Measurements from ENCODE around the gene ALDH1L2. TPM values are rescaled to one million over a fixed set of nuclear protein-coding genes. Genes with fewer than 3 reads are reported as not detected.

ALDH1L2 gene
- total and polyA plus RNA-seq, 9 of the 15 experiments (the other 6 are each of a cell fraction or from before 2014, with no cell fraction given), result 1.1 to 9.9 (median 3.8) TPM

DNA sequence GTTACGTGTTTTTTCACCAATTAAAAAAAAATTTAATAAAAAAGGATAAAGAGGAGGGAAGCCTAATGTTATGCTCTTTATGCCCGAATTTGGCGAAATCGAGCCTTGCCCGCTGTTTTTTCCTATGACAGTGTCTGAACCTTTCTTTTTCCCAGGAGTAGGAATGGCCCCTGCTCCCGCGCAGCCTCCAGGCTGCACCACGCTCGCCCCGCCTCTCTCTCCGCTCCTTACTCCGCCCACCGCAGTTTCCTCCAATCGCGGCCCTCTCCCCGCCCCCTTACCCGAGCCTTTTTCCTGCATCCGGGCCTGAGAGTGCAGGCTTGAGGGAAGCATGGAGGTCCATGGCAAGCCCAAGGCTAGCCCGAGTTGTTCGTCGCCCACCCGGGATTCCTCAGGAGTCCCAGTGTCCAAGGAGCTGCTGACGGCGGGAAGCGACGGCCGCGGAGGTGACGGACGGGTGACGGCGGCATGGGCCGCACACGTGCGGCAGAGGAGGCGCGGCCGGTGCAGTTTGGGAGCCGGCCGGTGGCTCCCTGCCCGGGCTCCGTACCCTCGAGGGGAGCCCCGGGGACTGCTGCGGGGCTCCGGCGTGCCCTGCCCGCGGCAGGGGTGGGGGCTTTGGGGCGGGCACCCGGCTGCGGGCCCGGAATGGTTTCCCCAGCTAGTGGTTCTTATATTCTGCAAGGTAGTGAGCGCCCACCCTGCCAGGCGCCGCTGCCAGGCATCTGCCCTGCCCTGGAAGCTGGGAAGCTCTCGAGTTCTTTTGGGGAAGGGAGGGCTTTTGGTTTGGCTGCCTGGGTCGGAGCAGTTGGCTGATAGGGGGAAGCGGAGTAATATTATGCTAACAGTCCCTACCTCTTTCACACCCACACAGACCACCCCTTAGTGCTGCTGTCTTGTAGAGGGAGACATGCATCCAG, 98.0 kb downstream of the ALDH1L2 start, which contains the start of gene NOPCHAP1 (continued):
- TF ChIP-seq, protein P1, sequence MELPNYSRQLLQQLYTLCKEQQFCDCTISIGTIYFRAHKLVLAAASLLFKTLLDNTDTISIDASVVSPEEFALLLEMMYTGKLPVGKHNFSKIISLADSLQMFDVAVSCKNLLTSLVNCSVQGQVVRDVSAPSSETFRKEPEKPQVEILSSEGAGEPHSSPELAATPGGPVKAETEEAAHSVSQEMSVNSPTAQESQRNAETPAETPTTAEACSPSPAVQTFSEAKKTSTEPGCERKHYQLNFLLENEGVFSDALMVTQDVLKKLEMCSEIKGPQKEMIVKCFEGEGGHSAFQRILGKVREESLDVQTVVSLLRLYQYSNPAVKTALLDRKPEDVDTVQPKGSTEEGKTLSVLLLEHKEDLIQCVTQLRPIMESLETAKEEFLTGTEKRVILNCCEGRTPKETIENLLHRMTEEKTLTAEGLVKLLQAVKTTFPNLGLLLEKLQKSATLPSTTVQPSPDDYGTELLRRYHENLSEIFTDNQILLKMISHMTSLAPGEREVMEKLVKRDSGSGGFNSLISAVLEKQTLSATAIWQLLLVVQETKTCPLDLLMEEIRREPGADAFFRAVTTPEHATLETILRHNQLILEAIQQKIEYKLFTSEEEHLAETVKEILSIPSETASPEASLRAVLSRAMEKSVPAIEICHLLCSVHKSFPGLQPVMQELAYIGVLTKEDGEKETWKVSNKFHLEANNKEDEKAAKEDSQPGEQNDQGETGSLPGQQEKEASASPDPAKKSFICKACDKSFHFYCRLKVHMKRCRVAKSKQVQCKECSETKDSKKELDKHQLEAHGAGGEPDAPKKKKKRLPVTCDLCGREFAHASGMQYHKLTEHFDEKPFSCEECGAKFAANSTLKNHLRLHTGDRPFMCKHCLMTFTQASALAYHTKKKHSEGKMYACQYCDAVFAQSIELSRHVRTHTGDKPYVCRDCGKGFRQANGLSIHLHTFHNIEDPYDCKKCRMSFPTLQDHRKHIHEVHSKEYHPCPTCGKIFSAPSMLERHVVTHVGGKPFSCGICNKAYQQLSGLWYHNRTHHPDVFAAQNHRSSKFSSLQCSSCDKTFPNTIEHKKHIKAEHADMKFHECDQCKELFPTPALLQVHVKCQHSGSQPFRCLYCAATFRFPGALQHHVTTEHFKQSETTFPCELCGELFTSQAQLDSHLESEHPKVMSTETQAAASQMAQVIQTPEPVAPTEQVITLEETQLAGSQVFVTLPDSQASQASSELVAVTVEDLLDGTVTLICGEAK (IDR thresholded peaks at IDR 0.05), result no peak
- TF ChIP-seq, protein P1 (CRISPR knock-in tag; IDR thresholded peaks at IDR 0.05), result no peak
- no peak for TF ChIP-seq NONO (IDR thresholded peaks at IDR 0.05; ENCODE audit: low read depth in 2 of 2, low read length in 1 of 2)
- TF ChIP-seq, protein P2, sequence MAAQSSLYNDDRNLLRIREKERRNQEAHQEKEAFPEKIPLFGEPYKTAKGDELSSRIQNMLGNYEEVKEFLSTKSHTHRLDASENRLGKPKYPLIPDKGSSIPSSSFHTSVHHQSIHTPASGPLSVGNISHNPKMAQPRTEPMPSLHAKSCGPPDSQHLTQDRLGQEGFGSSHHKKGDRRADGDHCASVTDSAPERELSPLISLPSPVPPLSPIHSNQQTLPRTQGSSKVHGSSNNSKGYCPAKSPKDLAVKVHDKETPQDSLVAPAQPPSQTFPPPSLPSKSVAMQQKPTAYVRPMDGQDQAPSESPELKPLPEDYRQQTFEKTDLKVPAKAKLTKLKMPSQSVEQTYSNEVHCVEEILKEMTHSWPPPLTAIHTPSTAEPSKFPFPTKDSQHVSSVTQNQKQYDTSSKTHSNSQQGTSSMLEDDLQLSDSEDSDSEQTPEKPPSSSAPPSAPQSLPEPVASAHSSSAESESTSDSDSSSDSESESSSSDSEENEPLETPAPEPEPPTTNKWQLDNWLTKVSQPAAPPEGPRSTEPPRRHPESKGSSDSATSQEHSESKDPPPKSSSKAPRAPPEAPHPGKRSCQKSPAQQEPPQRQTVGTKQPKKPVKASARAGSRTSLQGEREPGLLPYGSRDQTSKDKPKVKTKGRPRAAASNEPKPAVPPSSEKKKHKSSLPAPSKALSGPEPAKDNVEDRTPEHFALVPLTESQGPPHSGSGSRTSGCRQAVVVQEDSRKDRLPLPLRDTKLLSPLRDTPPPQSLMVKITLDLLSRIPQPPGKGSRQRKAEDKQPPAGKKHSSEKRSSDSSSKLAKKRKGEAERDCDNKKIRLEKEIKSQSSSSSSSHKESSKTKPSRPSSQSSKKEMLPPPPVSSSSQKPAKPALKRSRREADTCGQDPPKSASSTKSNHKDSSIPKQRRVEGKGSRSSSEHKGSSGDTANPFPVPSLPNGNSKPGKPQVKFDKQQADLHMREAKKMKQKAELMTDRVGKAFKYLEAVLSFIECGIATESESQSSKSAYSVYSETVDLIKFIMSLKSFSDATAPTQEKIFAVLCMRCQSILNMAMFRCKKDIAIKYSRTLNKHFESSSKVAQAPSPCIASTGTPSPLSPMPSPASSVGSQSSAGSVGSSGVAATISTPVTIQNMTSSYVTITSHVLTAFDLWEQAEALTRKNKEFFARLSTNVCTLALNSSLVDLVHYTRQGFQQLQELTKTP (IDR thresholded peaks at IDR 0.05; ENCODE audit: low read depth in 1 of 2, partially characterized antibody in 2 of 2), result no peak
- TF ChIP-seq, protein P3, sequence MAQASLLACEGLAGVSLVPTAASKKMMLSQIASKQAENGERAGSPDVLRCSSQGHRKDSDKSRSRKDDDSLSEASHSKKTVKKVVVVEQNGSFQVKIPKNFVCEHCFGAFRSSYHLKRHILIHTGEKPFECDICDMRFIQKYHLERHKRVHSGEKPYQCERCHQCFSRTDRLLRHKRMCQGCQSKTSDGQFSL (CRISPR knock-in tag; IDR thresholded peaks at IDR 0.05), result no peak
- TF ChIP-seq, protein P3 (tag; IDR thresholded peaks at IDR 0.05), result no peak
- TF ChIP-seq EP400 (IDR thresholded peaks at IDR 0.05), result peak; percentile 87; the same call in 1 of the 2 replicates
- no peak for TF ChIP-seq PYGO2 (tag; IDR thresholded peaks at IDR 0.05)
- TF ChIP-seq KAT2B (IDR thresholded peaks at IDR 0.05; ENCODE audit: low read depth, low read length), result no peak
- no peak for TF ChIP-seq GTF2A2 (tag; IDR thresholded peaks at IDR 0.05)
- no peak for TF ChIP-seq KLF6 (CRISPR knock-in tag; IDR thresholded peaks at IDR 0.05; ENCODE audit: borderline replicate concordance)

All from K562 (cell line).